Mucosa of descending colon (tissue), 3 donors: ENCODE data around the gene LRRC8E. TPM values are rescaled to one million over a fixed set of nuclear protein-coding genes. Genes with fewer than 3 reads are reported as not detected.

Experiments
- ATAC-seq: fragments of 200-7000 bp; cut with Tn5 transposase; one replicate; pipeline ENCODE4 v1.9.1; 2020; ENCODE audit warnings: mild to moderate bottlenecking, moderate library complexity
- DNase-seq, 3 donors: peaks; one replicate each; pipeline ENCODE4 v3.0.0-alpha.2; 2020
- H3K36me3 ChIP-seq: fragments of 200-600 bp; one replicate; pipeline ENCODE4 v1.8.0; 2021; ENCODE audit warnings: low read depth, mild to moderate bottlenecking
- H3K4me1 ChIP-seq: fragments of 200-600 bp; one replicate; pipeline ENCODE4 v1.8.0; 2021; ENCODE audit warnings: low read depth, mild to moderate bottlenecking
- H3K4me3 ChIP-seq: fragments of 200-600 bp; one replicate; pipeline ENCODE4 v1.8.0; 2021; ENCODE audit warnings: mild to moderate bottlenecking
- H3K9me3 ChIP-seq: fragments of 200-600 bp; one replicate; pipeline ENCODE4 v1.8.0; 2021; ENCODE audit warnings: mild to moderate bottlenecking
- CTCF ChIP-seq: fragments of 200-600 bp; IDR thresholded peaks from one replicate; pipeline ENCODE4 v1.8.0; 2022; ENCODE audit warnings: antibody characterized with exemption, mild to moderate bottlenecking
- intact Hi-C, 2 donors: fragments of 100-400 bp; cut with DNase I in 1 of 2; cut with micrococcal nuclease in 1 of 2; formaldehyde crosslinking; loops; one replicate each; pipeline versions ENCODE4 v1.11.0 to v1.11.1; 2022; cut with DNase I, micrococcal nuclease
- total RNA-seq, 3 donors: library from RNA; stranded (reverse); fragmentation: NEBNext Ultra II Directional in 2 of 3; extraction: Animal tissue kit (Norgen Biotek cat#: 25700) in 2 of 3; gene quantifications; one replicate each; pipeline versions ENCODE4 v1.2.1 to v1.2.4, GENCODE V29; 2021 to 2023
- donor health status: DM: no; HTN: no; CAD: no; lungs with moderate emphysema.
- donor health status: DM: no; HTN: no; CAD: no.
- donor health status: DM: no; HTN: yes; CAD: no.

The LRRC8E gene
- total RNA-seq, 3 donors from 2014 or later = 0.32 to 1.5 (median 1.3) TPM

GRCh38 chr19:7912144-7912696, 23.9 kb downstream of the LRRC8E start:
- no peak for TF ChIP-seq CTCF
- H3K36me3 ChIP-seq = peaks cover 20% of the 10 kb centered on the region
- H3K4me1 ChIP-seq = peaks cover 15% of the 10 kb centered on the region
- no peaks in the 10 kb centered on the region for H3K9me3 ChIP-seq
- ATAC-seq (no peak), DNase-seq (peak in 2 of 3 donors; percentile 31 to 50)
- intact Hi-C loops = no loop called here
- no peak overlapping the region for H3K4me3 ChIP-seq

GRCh38 chr19:7912697-7913564, 24.6 kb downstream of the LRRC8E start:
- peaks cover 20% of the 10 kb centered on the region for H3K36me3 ChIP-seq
- peak in 1 of 3 donors; percentile 30 for DNase-seq
- TF ChIP-seq CTCF = no peak
- ATAC-seq = no peak
- intact Hi-C loops = no loop called here
- H3K4me3 ChIP-seq = no peak overlapping the region
- H3K4me1 ChIP-seq = peaks cover 22% of the 10 kb centered on the region
- H3K9me3 ChIP-seq = no peaks in the 10 kb centered on the region

- peaks cover 28% of the 10 kb centered on the region for H3K4me1 ChIP-seq
- TF ChIP-seq CTCF = no peak
- DNase-seq (no peak), ATAC-seq (no peak)
- intact Hi-C loops = no loop called here
- H3K4me3 ChIP-seq = no peak overlapping the region
- no peaks in the 10 kb centered on the region for H3K9me3 ChIP-seq
- H3K36me3 ChIP-seq = peaks cover 20% of the 10 kb centered on the region
Measured at GRCh38 chr19:7913652-7914051, 25.3 kb downstream of the LRRC8E start.

- TF ChIP-seq CTCF = no peak
- intact Hi-C loops = no loop called here
- DNase-seq = peak in 1 of 3 donors; percentile 23
- H3K4me3 ChIP-seq = no peak overlapping the region
- no peaks in the 10 kb centered on the region for H3K9me3 ChIP-seq
- H3K36me3 ChIP-seq = peaks cover 20% of the 10 kb centered on the region
- no peak for ATAC-seq
- H3K4me1 ChIP-seq = peaks cover 32% of the 10 kb centered on the region
Measured at GRCh38 chr19:7914099-7914498, 25.8 kb downstream of the LRRC8E start.

- no peak for TF ChIP-seq CTCF
- peaks cover 20% of the 10 kb centered on the region for H3K36me3 ChIP-seq
- DNase-seq = peak in 1 of 3 donors; percentile 25
- H3K4me1 ChIP-seq = peaks cover 38% of the 10 kb centered on the region
- ATAC-seq = no peak
- no peaks in the 10 kb centered on the region for H3K9me3 ChIP-seq
- intact Hi-C loops = no loop called here
- no peak within 1 kb of the TSS for H3K4me3 ChIP-seq
Measured at GRCh38 chr19:7914598-7915045, 26.3 kb downstream of the LRRC8E start, which contains the start of gene TGFBR3L. TGFBR3L (plus strand) TSS chr19:7914830.
